ENCODE data around the gene SULT1B1. TPM values are rescaled to one million over a fixed set of nuclear protein-coding genes. Genes with fewer than 3 reads are reported as not detected.

The SULT1B1 gene
- total and polyA plus RNA-seq, 9 donors: 0.23 to 6.4 (median 0.82) TPM

DNA sequence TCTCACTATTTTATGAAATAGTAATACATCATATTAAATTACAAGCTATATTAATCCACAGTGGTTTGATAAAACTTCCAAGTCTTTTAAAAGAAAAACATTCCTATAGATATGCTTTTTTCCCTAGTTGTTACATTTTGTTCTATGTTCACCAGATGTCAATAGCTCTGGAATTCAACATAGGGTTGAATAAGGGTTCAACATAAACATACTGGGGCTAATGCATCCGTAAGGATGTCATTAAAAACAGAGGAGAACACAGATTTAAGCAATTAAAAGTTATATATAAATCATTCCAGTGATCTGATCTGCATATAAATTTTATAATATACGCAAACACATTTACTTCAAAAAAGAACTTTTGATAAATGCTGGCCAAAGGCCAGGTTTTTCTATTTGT is 32.5 kb downstream of the SULT1B1 start:
- 59 to 74% (median 66%) methylated on average over 2 of the region's 2 CpGs for WGBS, 3 donors
- H3K4me3 ChIP-seq: no peak overlapping the region
- no peaks in the 10 kb centered on the region for H3K27me3 ChIP-seq
- H3K36me3 ChIP-seq: no peaks in the 10 kb centered on the region
- no peaks in the 10 kb centered on the region for H3K4me1 ChIP-seq (ENCODE audit: insufficient read depth)
- intact Hi-C loops (cut with DNase I): no loop called here
- TF ChIP-seq, protein P1, sequence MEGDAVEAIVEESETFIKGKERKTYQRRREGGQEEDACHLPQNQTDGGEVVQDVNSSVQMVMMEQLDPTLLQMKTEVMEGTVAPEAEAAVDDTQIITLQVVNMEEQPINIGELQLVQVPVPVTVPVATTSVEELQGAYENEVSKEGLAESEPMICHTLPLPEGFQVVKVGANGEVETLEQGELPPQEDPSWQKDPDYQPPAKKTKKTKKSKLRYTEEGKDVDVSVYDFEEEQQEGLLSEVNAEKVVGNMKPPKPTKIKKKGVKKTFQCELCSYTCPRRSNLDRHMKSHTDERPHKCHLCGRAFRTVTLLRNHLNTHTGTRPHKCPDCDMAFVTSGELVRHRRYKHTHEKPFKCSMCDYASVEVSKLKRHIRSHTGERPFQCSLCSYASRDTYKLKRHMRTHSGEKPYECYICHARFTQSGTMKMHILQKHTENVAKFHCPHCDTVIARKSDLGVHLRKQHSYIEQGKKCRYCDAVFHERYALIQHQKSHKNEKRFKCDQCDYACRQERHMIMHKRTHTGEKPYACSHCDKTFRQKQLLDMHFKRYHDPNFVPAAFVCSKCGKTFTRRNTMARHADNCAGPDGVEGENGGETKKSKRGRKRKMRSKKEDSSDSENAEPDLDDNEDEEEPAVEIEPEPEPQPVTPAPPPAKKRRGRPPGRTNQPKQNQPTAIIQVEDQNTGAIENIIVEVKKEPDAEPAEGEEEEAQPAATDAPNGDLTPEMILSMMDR (IDR thresholded peaks at IDR 0.05): no peak
- TF ChIP-seq POLR2A (IDR thresholded peaks at IDR 0.05): no peak
- no peak for TF ChIP-seq EP300 (IDR thresholded peaks at IDR 0.05)
- no peak overlapping the region for H3K27ac ChIP-seq
- DNase-seq: no peak
- H3K9me3 ChIP-seq: no peaks in the 10 kb centered on the region

DNA sequence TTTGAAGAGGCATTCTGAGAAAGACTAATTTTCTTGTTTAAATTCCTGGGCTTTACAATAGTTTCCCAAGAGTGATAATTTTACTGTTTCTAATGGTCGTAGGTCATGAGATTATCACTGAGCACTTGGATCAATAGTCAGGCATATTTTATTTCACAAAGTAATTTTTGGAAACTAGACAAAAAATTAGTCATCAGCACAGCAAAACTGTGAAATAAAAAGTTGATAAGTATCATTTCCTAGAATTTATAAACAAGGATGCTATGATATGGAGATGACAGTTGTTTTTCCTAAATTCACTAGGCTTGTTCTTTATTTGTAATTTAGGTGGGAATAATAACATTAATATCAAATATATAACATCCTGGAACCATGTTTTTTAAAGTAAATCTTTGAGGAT is 33.0 kb downstream of the SULT1B1 start:
- 43 to 58% (median 47%) methylated on average over 1 of the region's 1 CpG for WGBS, 3 donors
- TF ChIP-seq, protein P1 (IDR thresholded peaks at IDR 0.05): no peak
- TF ChIP-seq POLR2A (IDR thresholded peaks at IDR 0.05): no peak
- no peak for TF ChIP-seq EP300 (IDR thresholded peaks at IDR 0.05)
- H3K36me3 ChIP-seq: no peaks in the 10 kb centered on the region
- no peaks in the 10 kb centered on the region for H3K9me3 ChIP-seq
- no peaks in the 10 kb centered on the region for H3K27me3 ChIP-seq
- intact Hi-C loops (cut with DNase I): no loop called here
- H3K27ac ChIP-seq: no peak overlapping the region
- no peaks in the 10 kb centered on the region for H3K4me1 ChIP-seq (ENCODE audit: insufficient read depth)
- DNase-seq: no peak
- no peak overlapping the region for H3K4me3 ChIP-seq

DNA sequence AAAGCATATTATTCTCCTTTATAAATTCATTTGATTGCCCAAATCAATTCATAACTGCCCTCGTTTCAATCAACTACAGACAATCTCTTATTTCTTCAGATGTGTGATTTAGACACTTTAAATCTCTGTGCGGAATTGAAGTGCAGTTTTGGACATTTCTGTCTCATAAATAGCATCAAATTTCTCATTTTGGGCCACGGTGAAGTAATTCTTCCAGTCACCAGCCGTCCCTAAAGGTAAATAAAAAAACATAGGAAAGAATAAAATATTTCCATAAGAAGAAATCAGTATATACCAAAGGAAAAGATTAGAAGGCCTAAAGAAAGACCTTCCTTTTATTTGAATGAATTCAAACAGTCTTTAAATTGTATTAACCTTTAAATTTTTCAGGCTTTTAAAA is 33.4 kb downstream of the SULT1B1 start:
- DNase-seq: no peak
- intact Hi-C loops (cut with DNase I): no loop called here
- no peaks in the 10 kb centered on the region for H3K27me3 ChIP-seq
- 62 to 68% (median 62%) methylated on average over 4 of the region's 4 CpGs for WGBS, 3 donors
- H3K36me3 ChIP-seq: no peaks in the 10 kb centered on the region
- H3K27ac ChIP-seq: no peak overlapping the region
- no peak overlapping the region for H3K4me3 ChIP-seq
- TF ChIP-seq POLR2A (IDR thresholded peaks at IDR 0.05) (no peak), EP300 (IDR thresholded peaks at IDR 0.05) (no peak)
- TF ChIP-seq, protein P1 (IDR thresholded peaks at IDR 0.05): no peak
- H3K4me1 ChIP-seq (ENCODE audit: insufficient read depth): no peaks in the 10 kb centered on the region
- H3K9me3 ChIP-seq: no peaks in the 10 kb centered on the region

DNA sequence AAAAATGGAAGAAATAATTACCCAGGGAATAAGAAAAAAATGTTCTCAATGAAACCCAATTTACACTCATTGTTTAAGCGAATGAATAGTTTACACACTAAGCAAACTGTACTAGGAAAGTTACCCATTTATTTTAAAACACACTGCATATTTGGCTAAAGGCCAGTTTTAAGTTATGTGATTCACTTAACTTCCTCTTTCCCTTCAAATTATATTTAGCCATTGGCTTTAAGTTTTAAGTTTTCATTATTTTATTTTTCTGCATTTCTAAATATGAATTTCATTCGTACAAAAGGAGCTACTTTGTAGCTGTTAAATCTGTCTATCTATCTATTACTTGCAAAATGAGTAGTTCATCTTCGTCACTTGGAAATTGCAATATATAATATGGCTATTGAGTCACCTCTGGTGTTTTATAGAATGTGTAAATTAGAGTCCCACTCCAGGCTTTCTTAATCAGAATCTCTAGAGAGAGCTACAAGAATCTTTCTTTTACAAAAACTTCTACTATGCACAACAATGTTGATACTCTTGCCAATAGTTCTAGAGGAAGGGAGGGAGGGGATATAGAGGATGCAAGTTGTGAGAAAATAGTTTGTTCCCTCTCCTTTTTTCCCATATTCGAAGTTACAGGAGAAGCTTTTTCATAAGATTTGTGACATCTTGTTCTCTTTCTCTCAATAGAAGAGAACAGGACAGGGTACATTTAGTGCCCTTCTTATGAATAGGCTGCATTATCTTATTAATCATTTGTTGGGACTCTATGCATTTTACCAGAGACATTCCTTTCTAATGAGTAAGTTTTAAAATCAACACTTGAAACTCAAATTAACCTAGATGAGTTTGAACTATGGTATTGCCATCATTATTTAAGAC is 41.8 kb downstream of the SULT1B1 start:
- Histone ChIP-seq H3K27me3 (peaks cover 2% of the 10 kb centered on the region), H3K4me1 (ENCODE audit: insufficient read depth) (no peaks in the 10 kb centered on the region), H3K9me3 (no peaks in the 10 kb centered on the region), H3K36me3 (no peaks in the 10 kb centered on the region), H3K27ac (no peak overlapping the region), H3K4me3 (no peak overlapping the region)
- no peak for DNase-seq
- intact Hi-C loops (cut with DNase I): no loop called here
- 45 to 53% (median 52%) methylated on average over 4 of the region's 4 CpGs for WGBS, 3 donors
- TF ChIP-seq POLR2A (IDR thresholded peaks at IDR 0.05): no peak
- no peak for TF ChIP-seq EP300 (IDR thresholded peaks at IDR 0.05)
- TF ChIP-seq, protein P1 (IDR thresholded peaks at IDR 0.05): no peak
